Measurements from ENCODE around the gene BARX1.

- TF ChIP-seq POLR2AphosphoS5 (IDR thresholded peaks at IDR 0.05; ENCODE audit: low read depth, low read length) = no peak
- TF ChIP-seq POLR2A (IDR thresholded peaks at IDR 0.05; ENCODE audit: low read depth, low read length) = no peak
- TF ChIP-seq POU2F2 (IDR thresholded peaks at IDR 0.05; ENCODE audit: low read depth, low read length) = no peak
- no peak for TF ChIP-seq TAF1 (IDR thresholded peaks at IDR 0.05; ENCODE audit: low read depth, low read length)
Measured at GRCh38 chr9:93902780-93903655, 52.1 kb downstream of the BARX1 start.
